IPS-15b (cell line): ENCODE data around the gene ZNF574.

Experiments used
- H3K27me3 ChIP-seq: one replicate; pipeline ENCODE4 v1.6.1; 2013; ENCODE audit warnings: low read length; ENCODE audit not compliant: control insufficient read depth, insufficient read depth
- H3K36me3 ChIP-seq: one replicate; pipeline ENCODE4 v1.6.1; 2013; ENCODE audit warnings: low read length; ENCODE audit not compliant: control insufficient read depth, insufficient read depth
- H3K4me1 ChIP-seq: one replicate; pipeline ENCODE4 v1.6.1; 2013; ENCODE audit warnings: mild to moderate bottlenecking, low read length; ENCODE audit not compliant: control insufficient read depth, insufficient read depth
- H3K4me3 ChIP-seq: one replicate; pipeline ENCODE4 v1.5.1; 2013; ENCODE audit warnings: low read depth, low read length
- H3K9ac ChIP-seq: one replicate; pipeline ENCODE4 v1.6.1; 2013; ENCODE audit warnings: low read depth, mild to moderate bottlenecking, low read length
- H3K9me3 ChIP-seq: one replicate; pipeline ENCODE4 v1.6.1; 2013; ENCODE audit warnings: mild to moderate bottlenecking, low read length; ENCODE audit not compliant: control insufficient read depth, insufficient read depth

ZNF574 gene

GRCh38 chr19:42076380-42076944 lies 496 bp downstream of the ZNF574 start:
- no peaks in the 10 kb centered on the region for H3K27me3 ChIP-seq
- peaks cover 33% of the 10 kb centered on the region for H3K36me3 ChIP-seq
- peak overlapping the region; percentile 79 for H3K9ac ChIP-seq
- H3K9me3 ChIP-seq, result no peaks in the 10 kb centered on the region
- H3K4me1 ChIP-seq, result peaks cover 2% of the 10 kb centered on the region
- peak overlapping the region; percentile 92 for H3K4me3 ChIP-seq

GRCh38 chr19:42078058-42078457 lies 2.1 kb downstream of the ZNF574 start:
- Histone ChIP-seq H3K4me1 (peaks cover 2% of the 10 kb centered on the region), H3K36me3 (peaks cover 38% of the 10 kb centered on the region), H3K27me3 (no peaks in the 10 kb centered on the region), H3K9me3 (no peaks in the 10 kb centered on the region), H3K4me3 (peak overlapping the region; percentile 92), H3K9ac (no peak overlapping the region)

GRCh38 chr19:42078538-42079275 lies 2.7 kb downstream of the ZNF574 start:
- H3K36me3 ChIP-seq, result peaks cover 38% of the 10 kb centered on the region
- H3K4me3 ChIP-seq, result no peak overlapping the region
- peaks cover 2% of the 10 kb centered on the region for H3K4me1 ChIP-seq
- no peak overlapping the region for H3K9ac ChIP-seq
- no peaks in the 10 kb centered on the region for H3K9me3 ChIP-seq
- H3K27me3 ChIP-seq, result no peaks in the 10 kb centered on the region

GRCh38 chr19:42079276-42079669 lies 3.3 kb downstream of the ZNF574 start:
- Histone ChIP-seq H3K36me3 (peaks cover 38% of the 10 kb centered on the region), H3K4me1 (peaks cover 2% of the 10 kb centered on the region), H3K27me3 (no peaks in the 10 kb centered on the region), H3K4me3 (no peak overlapping the region), H3K9me3 (no peaks in the 10 kb centered on the region), H3K9ac (no peak overlapping the region)

GRCh38 chr19:42079886-42080763 lies 4.2 kb downstream of the ZNF574 start:
- Histone ChIP-seq H3K4me3 (no peak overlapping the region), H3K4me1 (peaks cover 2% of the 10 kb centered on the region), H3K36me3 (peaks cover 38% of the 10 kb centered on the region), H3K9me3 (no peaks in the 10 kb centered on the region), H3K9ac (no peak overlapping the region), H3K27me3 (no peaks in the 10 kb centered on the region)

- peaks cover 38% of the 10 kb centered on the region for H3K36me3 ChIP-seq
- H3K27me3 ChIP-seq, result no peaks in the 10 kb centered on the region
- H3K9ac ChIP-seq, result no peak overlapping the region
- peaks cover 2% of the 10 kb centered on the region for H3K4me1 ChIP-seq
- H3K9me3 ChIP-seq, result no peaks in the 10 kb centered on the region
- no peak overlapping the region for H3K4me3 ChIP-seq
Observed at GRCh38 chr19:42080764-42081375, 4.9 kb downstream of the ZNF574 start.

GRCh38 chr19:42081584-42082203 lies 5.7 kb downstream of the ZNF574 start:
- Histone ChIP-seq H3K9me3 (no peaks in the 10 kb centered on the region), H3K27me3 (no peaks in the 10 kb centered on the region), H3K4me1 (peaks cover 1% of the 10 kb centered on the region), H3K4me3 (no peak overlapping the region), H3K9ac (no peak overlapping the region), H3K36me3 (peaks cover 38% of the 10 kb centered on the region)

- H3K36me3 ChIP-seq, result peaks cover 34% of the 10 kb centered on the region
- H3K4me1 ChIP-seq, result no peaks in the 10 kb centered on the region
- H3K4me3 ChIP-seq, result no peak overlapping the region
- H3K27me3 ChIP-seq, result no peaks in the 10 kb centered on the region
- no peak overlapping the region for H3K9ac ChIP-seq
- H3K9me3 ChIP-seq, result no peaks in the 10 kb centered on the region
Observed at GRCh38 chr19:42083537-42083936, 7.6 kb downstream of the ZNF574 start.

GRCh38 chr19:42086188-42086736 lies 10.3 kb downstream of the ZNF574 start:
- H3K4me1 ChIP-seq, result no peaks in the 10 kb centered on the region
- H3K27me3 ChIP-seq, result no peaks in the 10 kb centered on the region
- H3K9ac ChIP-seq, result no peak overlapping the region
- peaks cover 8% of the 10 kb centered on the region for H3K36me3 ChIP-seq
- H3K4me3 ChIP-seq, result no peak overlapping the region
- H3K9me3 ChIP-seq, result no peaks in the 10 kb centered on the region

GRCh38 chr19:42086770-42087550 lies 11.0 kb downstream of the ZNF574 start:
- no peak overlapping the region for H3K9ac ChIP-seq
- no peaks in the 10 kb centered on the region for H3K4me1 ChIP-seq
- H3K36me3 ChIP-seq, result peaks cover under 1% of the 10 kb centered on the region
- no peaks in the 10 kb centered on the region for H3K27me3 ChIP-seq
- H3K9me3 ChIP-seq, result no peaks in the 10 kb centered on the region
- no peak overlapping the region for H3K4me3 ChIP-seq
